ENCODE data around the gene MNS1. TPM values are rescaled to one million over a fixed set of nuclear protein-coding genes. Genes with fewer than 3 reads are reported as not detected.

Gene MNS1
- total and polyA plus RNA-seq, 10 of the 15 experiments (the other 5 are each of a cell fraction or from before 2014, with no cell fraction given): 0.45 to 2.6 (median 0.97) TPM

- peak; percentile 35 for TF ChIP-seq HCFC1 (IDR thresholded peaks at IDR 0.05; ENCODE audit: low read length)
- peak; percentile 89 for TF ChIP-seq CHD2 (IDR thresholded peaks at IDR 0.05; ENCODE audit: borderline replicate concordance, low read depth, low read length)
- no peak for TF ChIP-seq USF2 (IDR thresholded peaks at IDR 0.05; ENCODE audit: borderline replicate concordance, low read depth, low read length)
- no peak for TF ChIP-seq ZBTB33 (IDR thresholded peaks at IDR 0.05)
- no peak for TF ChIP-seq ZZZ3 (IDR thresholded peaks at IDR 0.05; ENCODE audit: control insufficient read depth, insufficient read length, low read depth)
- TF ChIP-seq NBN (IDR thresholded peaks at IDR 0.05): no peak
- no peak for TF ChIP-seq ZBTB40 (IDR thresholded peaks at IDR 0.05; ENCODE audit: borderline replicate concordance)
- no peak for TF ChIP-seq SKIL (IDR thresholded peaks at IDR 0.05; ENCODE audit: low read depth, poor library complexity, severe bottlenecking)
- TF ChIP-seq EZH2 (IDR thresholded peaks at IDR 0.05; ENCODE audit: borderline replicate concordance, control insufficient read depth, low read depth, low read length): no peak
- TF ChIP-seq CEBPB (IDR thresholded peaks at IDR 0.05; ENCODE audit: borderline replicate concordance in 1 of 2, low read depth in 2 of 2, low read length in 2 of 2): no peak
- peak; percentile 77 for TF ChIP-seq POLR2A (IDR thresholded peaks at IDR 0.05; ENCODE audit: low read depth, low read length)
- no peak for TF ChIP-seq PML (IDR thresholded peaks at IDR 0.05; ENCODE audit: low read length)
- TF ChIP-seq NRF1 (conservative IDR thresholded peaks at IDR 0.05; ENCODE audit: low read depth, low read length): peak; percentile 30; the same call in 1 of the 2 replicates
- no peak for TF ChIP-seq USF1 (IDR thresholded peaks at IDR 0.05; ENCODE audit: borderline replicate concordance, extremely low read length, insufficient read depth, low read depth, low read length)
- no peak for TF ChIP-seq SUPT20H (IDR thresholded peaks at IDR 0.05; ENCODE audit: borderline replicate concordance, control insufficient read depth, low read depth, low read length)
- no peak for TF ChIP-seq ATF3 (IDR thresholded peaks at IDR 0.05; ENCODE audit: borderline replicate concordance, extremely low read depth, low read depth, low read length)
These were observed at the start of gene MNS1 (continued) for GRCh38 chr15:56464893-56465520.
